GM23338 (cell line): ENCODE results near the gene EIF3L.

ENCODE experiments used
- CREB1 ChIP-seq: fragments of 250-450 bp; sonication (Bioruptor Pico); IDR thresholded peaks from 2 replicates; pipeline ENCODE4 v1.5.0; 2020; ENCODE audit warnings: low read depth, mild to moderate bottlenecking, moderate library complexity
- EZH2 ChIP-seq: fragments of 200-600 bp; sonication (generic); IDR thresholded peaks from one replicate; pipeline ENCODE4 v1.8.0; 2017; ENCODE audit warnings: antibody characterized with exemption, mild to moderate bottlenecking, low read depth; ENCODE audit not compliant: unreplicated experiment
- EZH2phosphoT487 ChIP-seq: fragments of 200-600 bp; sonication (generic); IDR thresholded peaks from one replicate; pipeline ENCODE4 v1.8.1; 2018; ENCODE audit warnings: antibody characterized with exemption; ENCODE audit not compliant: unreplicated experiment
- JUNB ChIP-seq: IDR thresholded peaks from one replicate; pipeline ENCODE4 v1.6.1; 2016; ENCODE audit warnings: antibody characterized with exemption; ENCODE audit not compliant: unreplicated experiment
- POLR2AphosphoS5 ChIP-seq: IDR thresholded peaks from 2 replicates; pipeline ENCODE4 v1.6.1; 2016; ENCODE audit warnings: antibody characterized with exemption, low read depth
- STAT1 ChIP-seq: IDR thresholded peaks from one replicate; pipeline ENCODE4 v1.6.1; 2016; ENCODE audit warnings: antibody characterized with exemption; ENCODE audit not compliant: unreplicated experiment
- ZNF114 ChIP-seq: fragments of 250-450 bp; sonication (Bioruptor Pico); IDR thresholded peaks from 2 replicates; pipeline ENCODE4 v1.5.0; 2020; ENCODE audit warnings: mild to moderate bottlenecking, moderate library complexity
- ZNF331 ChIP-seq: fragments of 250-450 bp; sonication (Bioruptor Pico); IDR thresholded peaks from 2 replicates; pipeline ENCODE4 v1.5.0; 2020; ENCODE audit warnings: low read depth, mild to moderate bottlenecking, moderate library complexity
- TF ChIP-seq, protein P1 (sequence below): IDR thresholded peaks from one replicate; pipeline ENCODE4 v1.6.1; 2018; ENCODE audit warnings: antibody characterized with exemption; ENCODE audit not compliant: unreplicated experiment
- TF ChIP-seq, protein P2 (sequence below), 2 experiments: fragments of 200-600 bp in 1 of 2; sonication (generic) in 1 of 2; conservative IDR thresholded peaks; 2 replicates each; pipeline versions ENCODE4 v1.5.1 to v1.6.1; 2016 to 2017; ENCODE audit warnings: antibody characterized with exemption in 2 of 2, low read depth in 2 of 2, mild to moderate bottlenecking in 2 of 2, moderate library complexity in 1 of 2

DNA sequence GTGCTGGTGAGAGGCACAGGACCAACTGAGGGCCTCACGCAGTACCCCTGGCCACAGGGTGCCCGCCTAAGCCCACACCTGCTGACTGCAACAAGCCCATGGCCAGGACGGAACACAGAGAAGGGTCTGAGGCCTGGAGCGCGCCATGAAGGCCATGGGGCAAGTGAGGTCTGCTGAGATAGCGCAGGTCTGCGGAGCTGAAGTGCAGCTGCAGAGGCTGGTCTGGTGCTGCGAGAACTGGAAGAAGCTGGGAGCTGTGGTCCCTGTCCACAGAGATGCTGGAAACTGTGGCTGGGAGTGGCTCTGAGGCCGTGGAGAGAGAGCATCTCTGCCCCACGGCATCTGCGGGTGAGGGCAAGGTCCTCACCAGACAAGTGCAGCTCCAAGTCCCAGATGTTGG lies 17.7 kb upstream of the EIF3L start:
- no peak for TF ChIP-seq POLR2AphosphoS5
- TF ChIP-seq, protein P1, sequence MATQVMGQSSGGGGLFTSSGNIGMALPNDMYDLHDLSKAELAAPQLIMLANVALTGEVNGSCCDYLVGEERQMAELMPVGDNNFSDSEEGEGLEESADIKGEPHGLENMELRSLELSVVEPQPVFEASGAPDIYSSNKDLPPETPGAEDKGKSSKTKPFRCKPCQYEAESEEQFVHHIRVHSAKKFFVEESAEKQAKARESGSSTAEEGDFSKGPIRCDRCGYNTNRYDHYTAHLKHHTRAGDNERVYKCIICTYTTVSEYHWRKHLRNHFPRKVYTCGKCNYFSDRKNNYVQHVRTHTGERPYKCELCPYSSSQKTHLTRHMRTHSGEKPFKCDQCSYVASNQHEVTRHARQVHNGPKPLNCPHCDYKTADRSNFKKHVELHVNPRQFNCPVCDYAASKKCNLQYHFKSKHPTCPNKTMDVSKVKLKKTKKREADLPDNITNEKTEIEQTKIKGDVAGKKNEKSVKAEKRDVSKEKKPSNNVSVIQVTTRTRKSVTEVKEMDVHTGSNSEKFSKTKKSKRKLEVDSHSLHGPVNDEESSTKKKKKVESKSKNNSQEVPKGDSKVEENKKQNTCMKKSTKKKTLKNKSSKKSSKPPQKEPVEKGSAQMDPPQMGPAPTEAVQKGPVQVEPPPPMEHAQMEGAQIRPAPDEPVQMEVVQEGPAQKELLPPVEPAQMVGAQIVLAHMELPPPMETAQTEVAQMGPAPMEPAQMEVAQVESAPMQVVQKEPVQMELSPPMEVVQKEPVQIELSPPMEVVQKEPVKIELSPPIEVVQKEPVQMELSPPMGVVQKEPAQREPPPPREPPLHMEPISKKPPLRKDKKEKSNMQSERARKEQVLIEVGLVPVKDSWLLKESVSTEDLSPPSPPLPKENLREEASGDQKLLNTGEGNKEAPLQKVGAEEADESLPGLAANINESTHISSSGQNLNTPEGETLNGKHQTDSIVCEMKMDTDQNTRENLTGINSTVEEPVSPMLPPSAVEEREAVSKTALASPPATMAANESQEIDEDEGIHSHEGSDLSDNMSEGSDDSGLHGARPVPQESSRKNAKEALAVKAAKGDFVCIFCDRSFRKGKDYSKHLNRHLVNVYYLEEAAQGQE = no peak
- TF ChIP-seq, protein P2, sequence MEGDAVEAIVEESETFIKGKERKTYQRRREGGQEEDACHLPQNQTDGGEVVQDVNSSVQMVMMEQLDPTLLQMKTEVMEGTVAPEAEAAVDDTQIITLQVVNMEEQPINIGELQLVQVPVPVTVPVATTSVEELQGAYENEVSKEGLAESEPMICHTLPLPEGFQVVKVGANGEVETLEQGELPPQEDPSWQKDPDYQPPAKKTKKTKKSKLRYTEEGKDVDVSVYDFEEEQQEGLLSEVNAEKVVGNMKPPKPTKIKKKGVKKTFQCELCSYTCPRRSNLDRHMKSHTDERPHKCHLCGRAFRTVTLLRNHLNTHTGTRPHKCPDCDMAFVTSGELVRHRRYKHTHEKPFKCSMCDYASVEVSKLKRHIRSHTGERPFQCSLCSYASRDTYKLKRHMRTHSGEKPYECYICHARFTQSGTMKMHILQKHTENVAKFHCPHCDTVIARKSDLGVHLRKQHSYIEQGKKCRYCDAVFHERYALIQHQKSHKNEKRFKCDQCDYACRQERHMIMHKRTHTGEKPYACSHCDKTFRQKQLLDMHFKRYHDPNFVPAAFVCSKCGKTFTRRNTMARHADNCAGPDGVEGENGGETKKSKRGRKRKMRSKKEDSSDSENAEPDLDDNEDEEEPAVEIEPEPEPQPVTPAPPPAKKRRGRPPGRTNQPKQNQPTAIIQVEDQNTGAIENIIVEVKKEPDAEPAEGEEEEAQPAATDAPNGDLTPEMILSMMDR (conservative IDR thresholded peaks at IDR 0.05; ENCODE audit: low read depth in 2 of 2) = no peak
- no peak for TF ChIP-seq EZH2
- no peak for TF ChIP-seq ZNF114 (CRISPR knock-in tag)
- no peak for TF ChIP-seq CREB1
- no peak for TF ChIP-seq EZH2phosphoT487
- no peak for TF ChIP-seq STAT1
- no peak for TF ChIP-seq ZNF331 (CRISPR knock-in tag)
- TF ChIP-seq JUNB = no peak
